ENCODE results near the gene DDO. TPM values are rescaled to one million over a fixed set of nuclear protein-coding genes. Genes with fewer than 3 reads are reported as not detected.
A peak's percentile ranks its signal among the peaks of the same experiment; 100 is the strongest.
"Not testable (repeated sequence)": the region's sequence is repeated elsewhere in the genome, so short reads cannot be mapped to it uniquely, and the experiment has no call there.

Gene DDO
- total RNA-seq, 6 donors from 2014 or later, result 1.4 to 7.6 (median 3.2) TPM

- Histone ChIP-seq H3K36me3 (no peaks in the 10 kb centered on the region), H3K27ac (no peak overlapping the region), H3K27me3 (no peaks in the 10 kb centered on the region), H3K4me3 (no peak overlapping the region), H3K4me1 (no peaks in the 10 kb centered on the region), H3K9me3 (peaks cover 8 to 17% (median 9%) of the 10 kb centered on the region in 4 donors)
- no peak for DNase-seq
- ATAC-seq (ENCODE audit: low FRiP score in 2 of 2), result no peak
- TF ChIP-seq CTCF (IDR thresholded peaks at IDR 0.05) (no peak), EP300 (IDR thresholded peaks at IDR 0.05) (no peak), POLR2AphosphoS5 (IDR thresholded peaks at IDR 0.05) (no peak), POLR2A (IDR thresholded peaks at IDR 0.05) (no peak)
- 94 to 100% methylated on average over 1 of the region's 1 CpG for WGBS, 2 donors
These were observed 43.1 kb upstream of the DDO start for GRCh38 chr6:110458476-110458875.

- 82 to 85% methylated on average over 8 of the region's 8 CpGs for WGBS, 2 donors
- peak in 1 of 6 experiments; percentile 23 for TF ChIP-seq CTCF (IDR thresholded peaks at IDR 0.05)
- peaks cover 2 to 11% (median 6%) of the 10 kb centered on the region in 4 donors for H3K9me3 ChIP-seq
- H3K36me3 ChIP-seq; DNase-seq; H3K4me3 ChIP-seq; H3K27ac ChIP-seq; H3K4me1 ChIP-seq; ATAC-seq (ENCODE audit: low FRiP score in 2 of 2); H3K27me3 ChIP-seq: not testable (repeated sequence)
These were observed 42.3 kb upstream of the DDO start for GRCh38 chr6:110457567-110458175.

GRCh38 chr6:110456694-110457093 lies 41.3 kb upstream of the DDO start:
- TF ChIP-seq POLR2AphosphoS5 (IDR thresholded peaks at IDR 0.05) (no peak), CTCF (IDR thresholded peaks at IDR 0.05) (no peak), POLR2A (IDR thresholded peaks at IDR 0.05) (no peak), EP300 (IDR thresholded peaks at IDR 0.05) (no peak)
- Histone ChIP-seq H3K4me1 (no peaks in the 10 kb centered on the region), H3K36me3 (no peaks in the 10 kb centered on the region), H3K4me3 (no peak overlapping the region), H3K9me3 (peaks cover 0 to 2% (median under 1%) of the 10 kb centered on the region in 4 donors), H3K27ac (no peak overlapping the region), H3K27me3 (no peaks in the 10 kb centered on the region)
- DNase-seq (no peak), ATAC-seq (ENCODE audit: low FRiP score in 2 of 2) (no peak)
- 86 to 96% methylated on average over 3 of the region's 3 CpGs for WGBS, 2 donors

- WGBS, 2 donors, result 76 to 81% methylated on average over 4 of the region's 4 CpGs
- Histone ChIP-seq H3K27me3 (no peaks in the 10 kb centered on the region), H3K27ac (no peak overlapping the region), H3K4me1 (no peaks in the 10 kb centered on the region), H3K4me3 (no peak overlapping the region), H3K36me3 (no peaks in the 10 kb centered on the region), H3K9me3 (no peaks in the 10 kb centered on the region)
- DNase-seq (no peak), ATAC-seq (ENCODE audit: low FRiP score in 2 of 2) (no peak)
- TF ChIP-seq POLR2A (IDR thresholded peaks at IDR 0.05), result no peak
- no peak for TF ChIP-seq EP300 (IDR thresholded peaks at IDR 0.05)
- no peak for TF ChIP-seq POLR2AphosphoS5 (IDR thresholded peaks at IDR 0.05)
- TF ChIP-seq CTCF (IDR thresholded peaks at IDR 0.05), result no peak
These were observed 34.1 kb upstream of the DDO start for GRCh38 chr6:110449541-110449895.

- Histone ChIP-seq H3K9me3 (no peaks in the 10 kb centered on the region), H3K4me1 (no peaks in the 10 kb centered on the region), H3K4me3 (no peak overlapping the region), H3K36me3 (no peaks in the 10 kb centered on the region), H3K27me3 (no peaks in the 10 kb centered on the region), H3K27ac (no peak overlapping the region)
- no peak for TF ChIP-seq POLR2AphosphoS5 (IDR thresholded peaks at IDR 0.05)
- TF ChIP-seq CTCF (IDR thresholded peaks at IDR 0.05), result no peak
- TF ChIP-seq POLR2A (IDR thresholded peaks at IDR 0.05), result no peak
- TF ChIP-seq EP300 (IDR thresholded peaks at IDR 0.05), result no peak
- 47 to 53% methylated on average over 4 of the region's 4 CpGs for WGBS, 2 donors
- ATAC-seq (ENCODE audit: low FRiP score in 2 of 2), result no peak
- DNase-seq, result no peak
These were observed 33.6 kb upstream of the DDO start for GRCh38 chr6:110448846-110449540.

Measured in upper lobe of left lung (tissue), 6 donors.